Lower lobe of right lung (tissue), 2 donors: ENCODE results near the gene ANO7. TPM values are rescaled to one million over a fixed set of nuclear protein-coding genes. Genes with fewer than 3 reads are reported as not detected.

ENCODE experiments used
- ATAC-seq, 2 donors: fragments of 200-7000 bp; cut with Tn5 transposase; one replicate each; pipeline ENCODE4 v1.9.1; 2020 to 2022; ENCODE audit warnings: mild to moderate bottlenecking in 2 of 2, moderate library complexity in 2 of 2
- DNase-seq: peaks from one replicate; pipeline ENCODE4 v3.0.0-alpha.2; 2020
- H3K27ac ChIP-seq: fragments of 200-600 bp; one replicate; pipeline ENCODE4 v1.8.0; 2022
- H3K27me3 ChIP-seq: fragments of 200-600 bp; one replicate; pipeline ENCODE4 v1.8.0; 2022; ENCODE audit warnings: low read depth
- H3K36me3 ChIP-seq: fragments of 200-600 bp; one replicate; pipeline ENCODE4 v1.8.0; 2022; ENCODE audit warnings: mild to moderate bottlenecking
- H3K4me1 ChIP-seq: fragments of 200-600 bp; one replicate; pipeline ENCODE4 v1.8.0; 2022
- H3K4me3 ChIP-seq: fragments of 200-600 bp; one replicate; pipeline ENCODE4 v1.8.0; 2022; ENCODE audit warnings: mild to moderate bottlenecking
- H3K9me3 ChIP-seq: fragments of 200-600 bp; one replicate; pipeline ENCODE4 v1.8.0; 2022
- CTCF ChIP-seq: fragments of 200-600 bp; IDR thresholded peaks from one replicate; pipeline ENCODE4 v1.8.0; 2022; ENCODE audit warnings: antibody characterized with exemption, mild to moderate bottlenecking
- intact Hi-C: fragments of 100-400 bp; cut with DNase I; formaldehyde crosslinking; loops from one replicate; pipeline ENCODE4 v1.11.0; 2022
- total RNA-seq: library from RNA; stranded (reverse); fragmentation: NEBNext Ultra II Directional; extraction: Animal tissue kit (Norgen Biotek cat#: 25700); gene quantifications from one replicate; pipeline ENCODE4 v1.2.1, GENCODE V29; 2021
- donor health status: DM: no; HTN: yes; CAD: no; lungs with severe emphysema.

ANO7 gene
- total RNA-seq, 1 donor from 2014 or later: 1.3 TPM

GRCh38 chr2:241163601-241164118, 24.8 kb upstream of the ANO7 start:
- Histone ChIP-seq H3K4me3 (no peak overlapping the region), H3K36me3 (peaks cover 83% of the 10 kb centered on the region), H3K9me3 (no peaks in the 10 kb centered on the region), H3K27ac (no peak overlapping the region), H3K4me1 (peaks cover 6% of the 10 kb centered on the region), H3K27me3 (no peaks in the 10 kb centered on the region)
- no peak for DNase-seq
- intact Hi-C loops: no loop called here
- TF ChIP-seq CTCF: no peak
- no peak for ATAC-seq

GRCh38 chr2:241168366-241168765, 20.1 kb upstream of the ANO7 start:
- Histone ChIP-seq H3K4me1 (no peaks in the 10 kb centered on the region), H3K27me3 (no peaks in the 10 kb centered on the region), H3K36me3 (peaks cover 84% of the 10 kb centered on the region), H3K9me3 (peaks cover 16% of the 10 kb centered on the region), H3K27ac (no peak overlapping the region), H3K4me3 (no peak overlapping the region)
- DNase-seq: no peak
- TF ChIP-seq CTCF: no peak
- intact Hi-C loops: no loop called here
- ATAC-seq: no peak

- H3K36me3 ChIP-seq: peaks cover 66% of the 10 kb centered on the region
Observed at GRCh38 chr2:241173557-241173956, 14.9 kb upstream of the ANO7 start.

DNA sequence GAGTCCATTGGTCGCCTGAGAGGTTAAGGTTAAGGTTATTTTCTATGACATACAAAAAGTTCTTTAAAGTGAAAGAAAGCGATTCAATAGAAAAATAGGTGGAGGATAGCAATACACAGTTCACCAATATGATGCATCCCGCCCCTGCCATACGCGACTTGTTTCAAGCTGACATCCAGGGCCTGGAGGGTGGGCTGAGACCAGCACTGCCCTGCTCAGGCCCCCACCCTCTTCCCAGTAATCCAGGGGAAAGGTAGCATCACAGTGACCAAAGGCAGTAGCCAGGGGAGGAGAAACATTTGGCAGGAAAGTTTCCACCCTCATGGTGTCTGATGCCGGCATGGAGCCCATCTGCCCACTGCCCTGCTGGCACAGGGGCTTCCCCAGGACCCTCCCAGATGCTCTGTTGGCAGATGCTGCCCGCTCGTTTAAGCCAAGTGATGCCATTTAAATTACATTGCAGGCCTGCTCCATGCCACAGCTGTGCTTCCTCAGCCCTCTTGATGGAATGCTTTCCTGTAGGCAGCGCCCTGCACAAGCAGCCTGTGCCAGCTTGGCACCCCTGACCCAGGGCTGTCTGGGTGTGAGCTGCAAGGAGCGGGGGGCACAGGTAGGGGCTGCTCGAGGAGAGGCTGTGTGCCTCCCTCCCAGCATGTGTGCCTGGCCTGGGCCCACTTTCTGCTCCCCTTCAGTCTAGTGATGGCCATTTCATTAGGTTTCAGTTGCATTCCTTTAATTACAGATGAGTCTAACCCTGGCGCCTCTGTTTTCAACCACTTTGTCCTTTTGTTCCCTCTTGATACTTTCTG, 10.7 kb upstream of the ANO7 start:
- H3K4me3 ChIP-seq: no peak overlapping the region
- ATAC-seq (peak in 1 of 2 donors; percentile 13), DNase-seq (no peak)
- H3K4me1 ChIP-seq: no peaks in the 10 kb centered on the region
- no peaks in the 10 kb centered on the region for H3K27me3 ChIP-seq
- H3K36me3 ChIP-seq: peaks cover 69% of the 10 kb centered on the region
- no peak overlapping the region for H3K27ac ChIP-seq
- H3K9me3 ChIP-seq: no peaks in the 10 kb centered on the region
- no peak for TF ChIP-seq CTCF
- intact Hi-C loops: no loop called here

More at GRCh38 chr2:241173557-241173956, 14.9 kb upstream of the ANO7 start:
- no peak for TF ChIP-seq CTCF
- Histone ChIP-seq H3K27ac (no peak overlapping the region), H3K9me3 (peaks cover 16% of the 10 kb centered on the region), H3K4me3 (no peak overlapping the region), H3K27me3 (no peaks in the 10 kb centered on the region), H3K4me1 (no peaks in the 10 kb centered on the region)
- intact Hi-C loops: no loop called here
- DNase-seq: no peak
- ATAC-seq: no peak

- no peak overlapping the region for H3K4me3 ChIP-seq
- intact Hi-C loops: no loop called here
- H3K27me3 ChIP-seq: no peaks in the 10 kb centered on the region
- no peak for DNase-seq
- TF ChIP-seq CTCF: no peak
- H3K4me1 ChIP-seq: no peaks in the 10 kb centered on the region
- peaks cover 80% of the 10 kb centered on the region for H3K36me3 ChIP-seq
- no peaks in the 10 kb centered on the region for H3K9me3 ChIP-seq
- ATAC-seq: no peak
- H3K27ac ChIP-seq: no peak overlapping the region
Observed at GRCh38 chr2:241178961-241179360, 9.5 kb upstream of the ANO7 start.
